ENCODE measurements around the gene SHKBP1. TPM values are rescaled to one million over a fixed set of nuclear protein-coding genes. Genes with fewer than 3 reads are reported as not detected.

The SHKBP1 gene
- total and polyA plus RNA-seq, 7 experiments from 2014 or later, result 92.8 to 218 (median 139) TPM

GRCh38 chr19:40586611-40587010, 9.9 kb downstream of the SHKBP1 start:
- Histone ChIP-seq H3K27ac (ENCODE audit: low read depth, low read length) (no peak overlapping the region), H3K36me3 (ENCODE audit: control insufficient read depth in 2 of 3, insufficient read depth in 3 of 3, low read length in 3 of 3) (peaks cover 9 to 90% (median 14%) of the 10 kb centered on the region in 3 experiments), H3K4me3 (ENCODE audit: low read length) (no peak overlapping the region), H3K27me3 (ENCODE audit: control insufficient read depth in 2 of 2, insufficient read depth in 2 of 2, low read length in 2 of 2) (no peaks in the 10 kb centered on the region), H3K9me3 (ENCODE audit: control insufficient read depth in 2 of 3, low read length in 3 of 3) (no peaks in the 10 kb centered on the region), H3K4me1 (ENCODE audit: control insufficient read depth in 2 of 2, insufficient read depth in 2 of 2, low read length in 2 of 2) (no peaks in the 10 kb centered on the region)
- peaks cover 0 to 30% (median 11%) of the 10 kb centered on the region in 7 donors for H3K4me1 Mint-ChIP-seq
- H3K9me3 Mint-ChIP-seq, result no peaks in the 10 kb centered on the region
- peaks cover 12 to 43% (median 28%) of the 10 kb centered on the region in 5 donors for H3K36me3 Mint-ChIP-seq
- intact Hi-C loops (cut with micrococcal nuclease), result no loop called here
- peak overlapping the region in 2 of 9 donors; percentile 81 to 92 for H3K27ac Mint-ChIP-seq
- ChIA-PET CTCF (interaction anchor here (1.1 kb wide), 1 partner anchor 48 kb away, joined by 3 read pairs; no protein-coding TSS in a partner anchor), POLR2A (no interaction called here)
- DNase-seq (no peak), ATAC-seq (no peak)
- H3K27me3 Mint-ChIP-seq, result no peaks in the 10 kb centered on the region
- H3K4me3 Mint-ChIP-seq, result peak overlapping the region in 1 of 10 donors; percentile 54

- ATAC-seq, result no peak
- ChIA-PET CTCF (no interaction called here), POLR2A (interaction anchor here (0.6 to 1.2 kb wide), 2 partner anchors 9 to 168 kb away, joined by 3 read pairs; no protein-coding TSS in a partner anchor)
- no peaks in the 10 kb centered on the region for H3K27me3 Mint-ChIP-seq
- intact Hi-C loops (cut with micrococcal nuclease), result no loop called here
- H3K27ac ChIP-seq (ENCODE audit: low read depth, low read length), result no peak overlapping the region
- H3K4me3 Mint-ChIP-seq, result no peak overlapping the region
- peaks cover 7 to 40% (median 28%) of the 10 kb centered on the region in 5 donors for H3K36me3 Mint-ChIP-seq
- peaks cover 0 to 25% (median 11%) of the 10 kb centered on the region in 7 donors for H3K4me1 Mint-ChIP-seq
- peak overlapping the region in 1 of 9 donors; percentile 21 for H3K27ac Mint-ChIP-seq
- no peaks in the 10 kb centered on the region for H3K9me3 Mint-ChIP-seq
- no peak for DNase-seq
- no peaks in the 10 kb centered on the region for H3K4me1 ChIP-seq (ENCODE audit: control insufficient read depth in 2 of 2, insufficient read depth in 2 of 2, low read length in 2 of 2)
- no peaks in the 10 kb centered on the region for H3K9me3 ChIP-seq (ENCODE audit: control insufficient read depth in 2 of 3, low read length in 3 of 3)
- H3K4me3 ChIP-seq (ENCODE audit: low read length), result no peak overlapping the region
- H3K27me3 ChIP-seq (ENCODE audit: control insufficient read depth in 2 of 2, insufficient read depth in 2 of 2, low read length in 2 of 2), result no peaks in the 10 kb centered on the region
- H3K36me3 ChIP-seq (ENCODE audit: control insufficient read depth in 2 of 3, insufficient read depth in 3 of 3, low read length in 3 of 3), result peaks cover 4 to 74% (median 14%) of the 10 kb centered on the region in 3 experiments
Measured at GRCh38 chr19:40588110-40588854, 11.6 kb downstream of the SHKBP1 start.

- ChIA-PET CTCF (no interaction called here), POLR2A (interaction anchor here (0.6 kb wide), 1 partner anchor 169 kb away, joined by 3 read pairs; no protein-coding TSS in a partner anchor)
- Mint-ChIP-seq H3K4me3 (no peak overlapping the region), H3K36me3 (peaks cover 6 to 39% (median 28%) of the 10 kb centered on the region in 5 donors), H3K4me1 (peaks cover under 1 to 25% (median 12%) of the 10 kb centered on the region in 7 donors), H3K27ac (no peak overlapping the region), H3K27me3 (peaks cover 0 to 2% (median 0%) of the 10 kb centered on the region in 5 donors), H3K9me3 (no peaks in the 10 kb centered on the region)
- no peak for DNase-seq
- Histone ChIP-seq H3K27ac (ENCODE audit: low read depth, low read length) (no peak overlapping the region), H3K27me3 (ENCODE audit: control insufficient read depth in 2 of 2, insufficient read depth in 2 of 2, low read length in 2 of 2) (no peaks in the 10 kb centered on the region), H3K4me3 (ENCODE audit: low read length) (no peak overlapping the region), H3K36me3 (ENCODE audit: control insufficient read depth in 2 of 3, insufficient read depth in 3 of 3, low read length in 3 of 3) (peaks cover 4 to 66% (median 11%) of the 10 kb centered on the region in 3 experiments), H3K4me1 (ENCODE audit: control insufficient read depth in 2 of 2, insufficient read depth in 2 of 2, low read length in 2 of 2) (peaks cover 0 to under 1% of the 10 kb centered on the region in 2 donors), H3K9me3 (ENCODE audit: control insufficient read depth in 2 of 3, low read length in 3 of 3) (no peaks in the 10 kb centered on the region)
- ATAC-seq, result no peak
- intact Hi-C loops (cut with micrococcal nuclease), result no loop called here
Measured at GRCh38 chr19:40588926-40589569, 12.4 kb downstream of the SHKBP1 start.

GRCh38 chr19:40589591-40590429, 13.1 kb downstream of the SHKBP1 start:
- Mint-ChIP-seq H3K9me3 (no peaks in the 10 kb centered on the region), H3K27me3 (peaks cover 0 to 10% (median 0%) of the 10 kb centered on the region in 5 donors), H3K4me3 (no peak overlapping the region), H3K36me3 (peaks cover 4 to 34% (median 24%) of the 10 kb centered on the region in 5 donors), H3K27ac (no peak overlapping the region), H3K4me1 (peaks cover 6 to 30% (median 19%) of the 10 kb centered on the region in 7 donors)
- H3K4me1 ChIP-seq (ENCODE audit: control insufficient read depth in 2 of 2, insufficient read depth in 2 of 2, low read length in 2 of 2), result peaks cover 5 to 8% of the 10 kb centered on the region in 2 donors
- no peak overlapping the region for H3K27ac ChIP-seq (ENCODE audit: low read depth, low read length)
- H3K4me3 ChIP-seq (ENCODE audit: low read length), result no peak overlapping the region
- CTCF ChIA-PET, result no interaction called here
- peaks cover 0 to 59% (median 5%) of the 10 kb centered on the region in 3 experiments for H3K36me3 ChIP-seq (ENCODE audit: control insufficient read depth in 2 of 3, insufficient read depth in 3 of 3, low read length in 3 of 3)
- DNase-seq, result no peak
- no peak for ATAC-seq
- no peaks in the 10 kb centered on the region for H3K27me3 ChIP-seq (ENCODE audit: control insufficient read depth in 2 of 2, insufficient read depth in 2 of 2, low read length in 2 of 2)
- H3K9me3 ChIP-seq (ENCODE audit: control insufficient read depth in 2 of 3, low read length in 3 of 3), result no peaks in the 10 kb centered on the region
- POLR2A ChIA-PET, result no interaction called here
- intact Hi-C loops (cut with micrococcal nuclease), result no loop called here

- POLR2A ChIA-PET, result interaction anchor here (0.6 to 1.7 kb wide), 2 partner anchors 10 to 31 kb away, joined by 3 to 6 read pairs; partner anchors contain the start of gene LTBP4
- no peak overlapping the region for H3K4me3 Mint-ChIP-seq
Measured at GRCh38 chr19:40590464-40591265, 14.0 kb downstream of the SHKBP1 start.

More at GRCh38 chr19:40590464-40591265, 14.0 kb downstream of the SHKBP1 start:
- Histone ChIP-seq H3K4me3 (ENCODE audit: low read length) (no peak overlapping the region), H3K36me3 (ENCODE audit: control insufficient read depth in 2 of 3, insufficient read depth in 3 of 3, low read length in 3 of 3) (peaks cover 0 to 52% (median 5%) of the 10 kb centered on the region in 3 experiments), H3K4me1 (ENCODE audit: control insufficient read depth in 2 of 2, insufficient read depth in 2 of 2, low read length in 2 of 2) (peaks cover 5 to 8% of the 10 kb centered on the region in 2 donors), H3K9me3 (ENCODE audit: control insufficient read depth in 2 of 3, low read length in 3 of 3) (no peaks in the 10 kb centered on the region), H3K27me3 (ENCODE audit: control insufficient read depth in 2 of 2, insufficient read depth in 2 of 2, low read length in 2 of 2) (no peaks in the 10 kb centered on the region), H3K27ac (ENCODE audit: low read depth, low read length) (no peak overlapping the region)
- Mint-ChIP-seq H3K4me1 (peaks cover 6 to 31% (median 21%) of the 10 kb centered on the region in 7 donors), H3K36me3 (peaks cover 4 to 30% (median 21%) of the 10 kb centered on the region in 5 donors), H3K9me3 (no peaks in the 10 kb centered on the region), H3K27ac (no peak overlapping the region), H3K27me3 (peaks cover 0 to 15% (median 0%) of the 10 kb centered on the region in 5 donors)
- CTCF ChIA-PET, result interaction anchor here (0.6 kb wide), 1 partner anchor 66 kb away, joined by 3 read pairs; no protein-coding TSS in a partner anchor
- ATAC-seq (no peak), DNase-seq (no peak)
- intact Hi-C loops (cut with micrococcal nuclease), result no loop called here
